Uterus (tissue), 2 donors: ENCODE data around the gene B4GALNT2.

ENCODE experiments used
- POLR2A ChIP-seq, 2 donors: fragments of 450-650 bp; IDR thresholded peaks; one replicate each; pipeline ENCODE4 v1.6.1; 2016; ENCODE audit warnings: antibody characterized with exemption in 2 of 2, mild to moderate bottlenecking in 1 of 2, moderate library complexity in 1 of 2
- TF ChIP-seq, protein P1 (sequence below), 4 experiments: fragments of 200-600 bp in 2 of 4; fragments of 450-650 bp in 2 of 4; sonication (generic) in 2 of 4; IDR thresholded peaks; one replicate each; pipeline ENCODE4 v1.5.1; 2016 to 2019; ENCODE audit warnings: antibody characterized with exemption in 4 of 4, mild to moderate bottlenecking in 2 of 4, moderate library complexity in 1 of 4

DNA sequence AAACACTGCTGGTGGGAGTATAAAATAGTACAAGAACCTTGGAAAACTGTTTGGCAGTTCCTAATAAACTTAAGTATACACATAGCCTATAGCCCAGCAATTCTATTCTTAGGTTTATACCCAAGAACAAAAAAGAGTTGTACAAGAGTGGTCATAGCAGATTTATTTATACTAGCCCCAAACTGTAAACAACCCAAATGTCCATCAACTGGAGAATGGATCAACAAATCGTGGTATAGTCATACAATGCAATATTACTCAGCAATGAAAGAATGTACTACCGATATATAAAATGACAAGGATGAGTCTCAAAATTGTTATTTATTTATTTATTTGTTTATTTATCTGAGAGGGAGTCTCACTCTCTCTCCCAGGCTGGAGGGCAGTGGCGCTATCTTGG is 54.7 kb downstream of the B4GALNT2 start:
- TF ChIP-seq, protein P1, sequence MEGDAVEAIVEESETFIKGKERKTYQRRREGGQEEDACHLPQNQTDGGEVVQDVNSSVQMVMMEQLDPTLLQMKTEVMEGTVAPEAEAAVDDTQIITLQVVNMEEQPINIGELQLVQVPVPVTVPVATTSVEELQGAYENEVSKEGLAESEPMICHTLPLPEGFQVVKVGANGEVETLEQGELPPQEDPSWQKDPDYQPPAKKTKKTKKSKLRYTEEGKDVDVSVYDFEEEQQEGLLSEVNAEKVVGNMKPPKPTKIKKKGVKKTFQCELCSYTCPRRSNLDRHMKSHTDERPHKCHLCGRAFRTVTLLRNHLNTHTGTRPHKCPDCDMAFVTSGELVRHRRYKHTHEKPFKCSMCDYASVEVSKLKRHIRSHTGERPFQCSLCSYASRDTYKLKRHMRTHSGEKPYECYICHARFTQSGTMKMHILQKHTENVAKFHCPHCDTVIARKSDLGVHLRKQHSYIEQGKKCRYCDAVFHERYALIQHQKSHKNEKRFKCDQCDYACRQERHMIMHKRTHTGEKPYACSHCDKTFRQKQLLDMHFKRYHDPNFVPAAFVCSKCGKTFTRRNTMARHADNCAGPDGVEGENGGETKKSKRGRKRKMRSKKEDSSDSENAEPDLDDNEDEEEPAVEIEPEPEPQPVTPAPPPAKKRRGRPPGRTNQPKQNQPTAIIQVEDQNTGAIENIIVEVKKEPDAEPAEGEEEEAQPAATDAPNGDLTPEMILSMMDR (IDR thresholded peaks at IDR 0.05): no peak
- no peak for TF ChIP-seq POLR2A (IDR thresholded peaks at IDR 0.05)
